ENCODE results near the gene SYNE3. TPM values are rescaled to one million over a fixed set of nuclear protein-coding genes. Genes with fewer than 3 reads are reported as not detected.

SYNE3 gene
- total and polyA plus RNA-seq, 2 of the 8 experiments (the other 6 are each of a cell fraction or from before 2014, with no cell fraction given), result under 0.01 TPM; not detected in 1

GRCh38 chr14:95483309-95484165 is 32.9 kb downstream of the SYNE3 start (continued):
- TF ChIP-seq CHD7 (IDR thresholded peaks at IDR 0.05; ENCODE audit: insufficient replicate concordance, low read length), result no peak
- no peak for TF ChIP-seq SUZ12 (IDR thresholded peaks at IDR 0.05; ENCODE audit: low read length)
- no peak for TF ChIP-seq RAD21 (IDR thresholded peaks at IDR 0.05 in 1 of 2, conservative IDR thresholded peaks at IDR 0.05 in 1 of 2; ENCODE audit: low read depth in 2 of 2, low read length in 2 of 2)

All from H1 (cell line).